CMK (cell line): Measurements from ENCODE around the gene CHAC1.
"Not testable (repeated sequence)": the region's sequence is repeated elsewhere in the genome, so short reads cannot be mapped to it uniquely, and the experiment has no call there.

ENCODE experiments used
- DNase-seq: peaks from one replicate; pipeline ENCODE4 v3.0.0-alpha.2; 2010; ENCODE audit warnings: low read depth

CHAC1 gene

GRCh38 chr15:40957581-40958051 lies 4.3 kb downstream of the CHAC1 start:
- no peak for DNase-seq

DNA sequence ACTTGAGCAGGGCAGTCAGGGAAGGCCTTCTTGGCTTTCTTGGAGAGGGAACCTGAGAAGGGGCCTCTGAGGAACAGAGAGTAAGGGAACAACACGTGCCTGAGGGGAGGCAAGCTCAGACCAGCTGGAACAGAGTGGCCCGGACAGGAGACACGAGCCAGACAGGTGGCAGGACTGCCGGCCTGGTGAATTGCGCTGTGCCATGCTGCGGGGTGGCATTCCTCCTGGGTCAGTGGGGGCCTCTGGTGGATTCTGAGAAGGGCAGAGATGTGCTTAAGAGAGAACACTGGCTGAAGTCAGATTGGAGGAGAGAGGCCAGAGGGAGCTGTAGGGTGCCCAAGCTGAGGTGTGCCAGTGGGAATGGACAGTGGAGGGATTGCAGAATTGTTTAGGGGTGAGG lies 4.9 kb downstream of the CHAC1 start:
- no peak for DNase-seq

DNA sequence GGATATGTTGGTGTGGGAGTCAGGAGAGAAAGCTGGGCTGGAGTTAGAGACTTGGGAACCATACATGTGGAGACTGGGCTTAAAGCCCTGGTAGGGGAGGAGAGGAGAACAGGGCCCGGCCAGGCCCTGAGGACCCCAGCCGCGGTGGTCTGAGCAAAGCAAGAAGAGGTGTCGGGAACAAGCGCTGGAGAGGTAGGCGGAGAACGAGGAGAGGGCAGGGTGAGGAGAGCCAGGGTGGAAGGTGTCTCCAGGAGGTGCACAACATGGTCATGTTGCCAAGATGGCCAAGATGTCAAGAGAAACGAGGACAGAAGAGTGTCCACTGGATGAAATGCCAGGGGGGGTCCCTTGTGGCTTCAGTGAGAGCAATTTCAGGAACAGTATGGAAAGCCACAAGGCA lies 5.5 kb downstream of the CHAC1 start:
- no peak for DNase-seq

DNA sequence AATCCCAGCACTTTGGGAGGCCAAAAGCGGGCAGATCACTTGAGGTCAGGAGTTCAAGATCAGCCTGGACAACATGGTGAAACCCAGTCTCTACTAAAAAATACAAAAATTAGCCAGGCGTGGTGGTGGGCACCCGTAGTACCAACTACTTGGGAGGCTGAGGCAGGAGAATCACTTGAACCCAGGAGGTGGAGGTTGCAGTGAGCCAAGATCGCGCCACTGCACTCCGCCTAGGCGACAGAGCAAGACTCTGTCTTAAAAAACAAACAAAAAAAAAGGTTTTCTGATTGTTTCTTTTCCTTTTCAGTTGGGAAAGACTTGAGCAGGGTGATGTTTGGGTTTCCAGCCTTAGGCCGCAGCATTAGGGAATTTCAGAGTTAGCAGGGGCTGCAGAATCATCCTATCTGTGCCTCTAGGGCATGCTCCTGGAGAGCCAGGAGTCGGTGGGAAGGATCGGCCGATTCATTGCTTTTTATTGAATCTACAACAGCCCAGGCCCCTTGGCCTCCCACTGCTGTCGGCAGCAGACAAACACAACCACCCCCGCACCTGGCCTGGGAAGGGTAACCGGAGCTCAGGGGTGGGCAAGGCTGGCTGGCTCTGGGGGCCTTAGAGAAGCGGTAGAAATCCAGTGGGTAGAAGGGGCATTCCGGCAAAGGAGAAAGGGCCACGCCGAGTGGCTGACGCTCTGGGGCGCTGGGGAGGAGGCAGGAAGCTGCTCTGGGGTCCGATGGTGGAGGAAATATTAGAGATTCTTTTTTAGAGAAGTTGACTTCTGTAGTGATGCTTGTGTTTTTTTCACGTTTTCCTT lies 6.3 kb downstream of the CHAC1 start:
- no peak for DNase-seq

- no peak for DNase-seq
Observed at GRCh38 chr15:40960151-40960885, 7.0 kb downstream of the CHAC1 start.

DNA sequence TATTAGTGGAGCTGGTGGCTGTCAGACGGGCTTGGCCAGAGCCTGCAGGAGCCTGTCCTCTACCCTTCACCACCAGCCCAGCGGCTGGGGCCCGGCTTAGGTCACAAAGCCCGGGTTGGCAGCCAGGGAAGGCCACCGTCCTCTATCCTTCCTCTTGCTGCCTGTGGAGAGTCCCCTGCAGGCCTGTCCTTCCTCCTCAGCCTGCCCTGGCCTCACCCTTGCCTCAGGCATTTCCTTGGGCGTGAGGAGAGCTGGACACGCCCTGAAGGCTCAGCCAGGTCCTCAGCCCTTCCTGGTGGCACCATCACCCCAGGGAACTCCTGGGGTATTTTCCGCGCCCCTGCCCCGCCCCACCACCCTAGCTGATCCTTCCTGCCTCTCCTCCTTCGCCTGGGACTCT lies 7.7 kb downstream of the CHAC1 start:
- DNase-seq, result no peak

DNA sequence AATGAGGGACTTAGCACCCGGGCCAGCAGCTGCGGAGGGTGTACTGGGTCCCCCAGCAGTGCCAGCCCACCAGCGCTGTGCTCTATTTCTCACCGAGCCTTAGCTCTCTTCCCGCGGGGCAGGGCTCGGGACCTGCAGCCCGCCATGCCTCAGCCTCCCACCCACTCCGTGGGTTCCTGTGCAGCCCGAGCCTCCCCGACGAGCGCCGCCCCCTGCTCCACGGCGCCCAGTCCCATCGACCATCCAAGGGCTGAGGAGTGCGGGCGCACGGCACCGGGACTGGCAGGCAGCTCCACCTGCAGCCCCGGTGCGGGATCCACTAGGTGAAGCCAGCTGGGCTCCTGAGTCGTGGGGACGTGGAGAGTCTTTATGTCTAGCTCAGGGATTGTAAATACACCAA lies 8.5 kb downstream of the CHAC1 start:
- DNase-seq, result not testable (repeated sequence)

- DNase-seq, result not testable (repeated sequence)
Observed at GRCh38 chr15:40962317-40962716, 9.0 kb downstream of the CHAC1 start.

DNA sequence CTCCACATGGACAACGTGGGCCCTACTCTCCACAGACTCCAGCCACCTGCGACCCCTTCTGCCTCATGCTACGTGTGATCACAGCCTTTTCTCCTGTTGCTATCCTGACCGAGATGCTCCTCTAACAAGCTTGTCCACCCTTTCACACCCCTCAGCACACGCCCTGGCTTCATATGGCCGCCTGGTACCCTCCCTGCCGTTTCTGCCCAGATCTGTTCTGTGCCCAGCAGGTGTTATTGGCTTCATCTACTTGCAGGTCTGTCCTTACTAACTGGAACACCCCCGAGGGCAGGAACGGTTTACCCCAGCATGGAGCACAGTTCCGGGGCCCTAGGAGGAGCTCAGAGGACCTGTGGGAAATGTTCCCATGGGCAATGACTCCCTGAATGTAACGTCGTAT lies 9.9 kb downstream of the CHAC1 start:
- DNase-seq, result no peak

DNA sequence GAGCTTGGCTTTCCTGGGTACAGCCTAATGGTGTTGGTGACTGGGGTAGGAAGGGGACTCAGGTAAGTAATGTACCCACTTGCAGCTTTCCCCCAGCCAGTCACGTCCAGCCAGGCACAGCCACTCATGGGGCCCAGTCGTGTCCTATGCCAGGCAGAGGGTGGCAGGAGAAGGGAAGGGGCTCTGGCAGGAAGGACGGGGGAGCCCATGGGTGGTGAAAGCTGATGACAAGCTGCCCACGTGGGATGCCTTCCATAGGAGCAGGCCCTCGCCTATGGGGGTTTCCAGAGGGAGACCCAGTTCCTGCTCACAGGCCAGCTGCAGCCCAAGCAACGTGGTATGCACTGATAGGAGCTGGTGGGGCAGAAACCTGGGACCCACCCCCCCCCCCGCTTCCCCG lies 10.7 kb downstream of the CHAC1 start:
- DNase-seq, result no peak

- DNase-seq, result no peak
Observed at GRCh38 chr15:40964634-40965033, 11.4 kb downstream of the CHAC1 start.

GRCh38 chr15:40968290-40969085 lies 15.2 kb downstream of the CHAC1 start:
- DNase-seq, result no peak

DNA sequence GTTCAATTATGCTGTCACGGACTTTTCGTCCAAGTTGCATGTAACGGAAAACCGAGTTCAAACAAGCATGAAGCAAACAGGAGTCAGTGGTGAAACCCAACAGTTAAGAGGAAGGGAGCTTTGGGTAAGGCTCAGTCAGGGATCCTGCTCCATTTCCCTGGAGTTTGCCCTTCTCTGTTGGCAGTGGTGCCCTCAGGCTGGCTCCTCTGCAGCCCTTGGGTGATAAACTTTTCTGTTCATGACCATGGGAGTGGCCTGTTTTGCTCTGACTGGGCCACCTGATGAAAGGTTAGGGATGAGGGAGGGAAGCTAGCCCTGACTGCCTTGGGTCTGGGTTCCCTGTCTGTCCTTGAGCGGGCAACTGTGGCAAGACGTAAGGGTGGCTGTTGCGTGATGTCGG lies 16.1 kb downstream of the CHAC1 start:
- no peak for DNase-seq

DNA sequence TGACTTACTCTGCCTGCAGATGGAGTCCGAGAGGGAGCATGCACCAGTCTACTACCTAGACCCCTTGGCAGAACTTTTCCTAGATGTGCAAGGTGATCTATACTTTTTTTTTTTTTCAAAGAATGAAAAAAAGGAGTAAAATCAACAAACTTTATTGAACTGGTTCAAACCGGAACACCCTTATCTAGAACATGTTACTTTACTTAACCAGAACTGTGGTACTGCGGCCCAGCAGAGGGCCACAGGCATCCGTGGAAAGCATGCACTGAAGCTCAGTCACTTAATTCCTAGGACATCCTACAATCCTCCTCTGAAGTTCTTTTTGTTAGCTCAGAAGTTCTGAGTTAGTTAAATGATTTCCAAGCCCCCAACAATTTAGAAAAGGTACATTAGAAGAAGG lies 21.6 kb downstream of the CHAC1 start:
- no peak for DNase-seq

- no peak for DNase-seq
Observed at GRCh38 chr15:40976819-40977218, 23.5 kb downstream of the CHAC1 start.

DNA sequence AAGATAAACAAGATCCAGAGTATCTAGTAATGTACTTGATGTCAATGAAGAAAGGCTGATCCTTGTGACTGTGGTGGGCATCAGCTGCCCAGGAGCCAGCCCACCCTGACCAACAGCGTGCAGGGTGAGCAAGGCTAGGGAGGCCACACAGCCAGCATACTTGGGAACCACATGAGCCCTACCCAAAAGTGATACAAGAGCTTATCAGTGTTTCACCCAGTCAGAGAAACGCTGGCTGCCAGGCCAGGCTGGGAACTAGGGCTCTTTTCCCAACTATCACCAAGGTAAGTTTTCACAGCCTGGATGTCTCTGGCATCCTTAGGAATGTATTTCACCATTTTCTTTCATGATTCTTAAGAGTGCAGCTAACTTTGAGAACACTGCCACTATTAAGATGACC lies 24.9 kb downstream of the CHAC1 start:
- DNase-seq, result no peak

DNA sequence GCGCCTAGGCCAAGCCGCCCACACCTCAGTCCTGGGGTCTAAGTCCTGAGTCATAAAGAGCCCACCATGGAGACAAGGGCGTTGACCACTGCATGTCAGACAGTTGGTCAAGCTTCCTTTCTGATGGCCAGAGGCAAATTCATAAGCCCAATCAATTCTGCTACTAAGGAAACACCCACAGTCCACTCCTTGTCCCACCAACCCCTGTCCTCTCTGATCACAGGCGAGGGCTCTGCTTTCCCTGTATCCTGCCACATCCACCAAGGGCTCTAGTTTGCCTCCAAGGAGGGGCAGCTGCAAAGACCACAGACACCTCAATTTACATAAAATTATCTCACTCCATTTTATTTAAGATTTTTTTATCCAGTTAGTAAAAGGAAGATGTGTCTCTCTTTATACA lies 25.3 kb downstream of the CHAC1 start:
- no peak for DNase-seq

GRCh38 chr15:40981186-40981585 lies 27.9 kb downstream of the CHAC1 start:
- DNase-seq, result no peak

- DNase-seq, result no peak
Observed at GRCh38 chr15:40982855-40983254, 29.6 kb downstream of the CHAC1 start.

DNA sequence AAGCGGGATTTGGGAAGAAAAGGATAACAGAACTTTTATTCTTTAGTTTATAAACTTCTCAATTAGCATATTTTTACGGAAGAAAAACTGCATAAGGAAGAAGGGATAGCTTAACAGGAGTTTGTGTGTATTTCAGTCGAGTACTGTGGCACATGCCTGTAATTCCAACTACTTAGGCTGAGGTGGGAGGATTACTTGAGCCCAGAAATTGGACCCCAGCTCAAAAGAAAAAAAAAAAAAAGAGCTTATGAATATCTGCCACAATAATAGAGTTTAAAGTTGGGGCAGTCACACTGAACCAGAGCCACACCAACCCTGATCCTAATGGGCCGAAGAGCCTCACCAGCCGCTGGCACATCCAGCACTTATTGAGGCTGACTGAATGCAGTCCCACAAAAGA lies 31.1 kb downstream of the CHAC1 start:
- no peak for DNase-seq

GRCh38 chr15:40984964-40985363 lies 31.7 kb downstream of the CHAC1 start:
- no peak for DNase-seq

DNA sequence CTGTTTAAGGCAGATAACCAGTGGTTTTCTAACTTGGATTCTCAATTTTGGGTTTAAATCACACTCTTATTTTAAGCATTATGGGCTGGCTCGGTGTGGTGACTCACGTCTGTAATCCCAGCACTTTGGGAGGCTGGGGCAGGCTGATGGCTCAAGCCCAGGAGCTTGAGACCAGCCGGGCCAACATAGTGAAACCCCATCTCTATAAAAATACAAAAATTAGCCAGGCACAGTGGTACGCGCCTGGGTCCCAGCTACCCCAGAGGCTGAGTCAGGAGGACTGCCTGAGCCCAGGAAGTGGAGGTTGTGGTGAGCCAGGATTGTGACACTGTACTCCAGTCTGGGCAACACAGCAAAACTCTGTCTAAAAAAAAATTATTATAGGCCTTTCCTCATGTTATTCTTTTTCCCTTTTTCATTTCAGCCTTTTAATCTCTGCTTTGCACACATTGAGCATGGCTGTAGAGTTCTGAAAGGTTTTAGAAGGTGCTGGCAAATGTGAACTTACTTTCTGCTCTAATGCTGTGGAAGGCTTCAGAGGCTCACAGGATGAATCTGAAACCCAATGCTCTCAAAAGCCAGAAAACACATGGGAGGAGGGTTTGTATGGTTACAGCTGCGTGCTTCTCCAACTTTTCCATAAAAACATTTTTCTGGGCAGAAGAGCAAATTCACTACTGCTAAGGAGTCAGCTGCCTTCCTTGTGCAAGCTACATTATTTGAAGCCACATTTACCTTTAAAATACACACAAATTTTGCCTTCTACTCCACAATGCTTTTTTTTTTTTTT lies 32.5 kb downstream of the CHAC1 start:
- no peak for DNase-seq
